Astrocyte of the spinal cord (primary cell): Measurements from ENCODE around the gene KSR1.
"Not testable (repeated sequence)": the region's sequence is repeated elsewhere in the genome, so short reads cannot be mapped to it uniquely, and the experiment has no call there.

ENCODE experiments used
- DNase-seq: peaks from one replicate; pipeline ENCODE4 v3.0.0; 2011; ENCODE audit warnings: low read depth, low spot score
- H3K4me3 ChIP-seq: 2 replicates; pipeline ENCODE4 v1.5.1; 2011; ENCODE audit warnings: low read depth, mild to moderate bottlenecking, low read length, moderate library complexity
- CTCF ChIP-seq: IDR thresholded peaks from 2 replicates; pipeline ENCODE4 v1.5.1; 2012; ENCODE audit warnings: low read depth, mild to moderate bottlenecking, low read length, inconsistent platforms
- in situ Hi-C: cut with HindIII; loops from 2 replicates; pipeline ENCODE4 v1.10.0; 2017; ENCODE audit warnings: low sequenced_read_pairs

Gene KSR1

GRCh38 chr17:27669850-27670249 lies 213.6 kb downstream of the KSR1 start:
- in situ Hi-C loops: no loop called here
- DNase-seq: no peak
- no peak for TF ChIP-seq CTCF
- H3K4me3 ChIP-seq: no peak overlapping the region

- no peak overlapping the region for H3K4me3 ChIP-seq
- DNase-seq: no peak
- no peak for TF ChIP-seq CTCF
- in situ Hi-C loops: no loop called here
These were observed 214.7 kb downstream of the KSR1 start for GRCh38 chr17:27670791-27671590.

GRCh38 chr17:27671591-27671910 lies 215.3 kb downstream of the KSR1 start:
- in situ Hi-C loops: no loop called here

GRCh38 chr17:27671977-27672480 lies 215.8 kb downstream of the KSR1 start:
- DNase-seq, in situ Hi-C loops, H3K4me3 ChIP-seq: not testable (repeated sequence)

More at GRCh38 chr17:27671591-27671910, 215.3 kb downstream of the KSR1 start:
- TF ChIP-seq CTCF: no peak
- no peak for DNase-seq
- H3K4me3 ChIP-seq: no peak overlapping the region

GRCh38 chr17:27674335-27674734 lies 218.1 kb downstream of the KSR1 start:
- in situ Hi-C loops: no loop called here
- TF ChIP-seq CTCF: no peak
- H3K4me3 ChIP-seq: no peak overlapping the region

More at GRCh38 chr17:27674335-27674734, 218.1 kb downstream of the KSR1 start:
- no peak for DNase-seq
